ENCODE measurements around the gene ZACN.

GRCh38 chr17:76034428-76035350, 44.3 kb upstream of the ZACN start:
- no peak for TF ChIP-seq POLR2AphosphoS5 (IDR thresholded peaks at IDR 0.05; ENCODE audit: borderline replicate concordance, low read depth, low read length)
- no peak for TF ChIP-seq FOXP2 (optimal IDR thresholded peaks at IDR 0.05; ENCODE audit: control extremely low read depth, extremely low read length, insufficient read depth)

All from SK-N-MC (cell line).